ENCODE data around the gene C3orf62.

DNA sequence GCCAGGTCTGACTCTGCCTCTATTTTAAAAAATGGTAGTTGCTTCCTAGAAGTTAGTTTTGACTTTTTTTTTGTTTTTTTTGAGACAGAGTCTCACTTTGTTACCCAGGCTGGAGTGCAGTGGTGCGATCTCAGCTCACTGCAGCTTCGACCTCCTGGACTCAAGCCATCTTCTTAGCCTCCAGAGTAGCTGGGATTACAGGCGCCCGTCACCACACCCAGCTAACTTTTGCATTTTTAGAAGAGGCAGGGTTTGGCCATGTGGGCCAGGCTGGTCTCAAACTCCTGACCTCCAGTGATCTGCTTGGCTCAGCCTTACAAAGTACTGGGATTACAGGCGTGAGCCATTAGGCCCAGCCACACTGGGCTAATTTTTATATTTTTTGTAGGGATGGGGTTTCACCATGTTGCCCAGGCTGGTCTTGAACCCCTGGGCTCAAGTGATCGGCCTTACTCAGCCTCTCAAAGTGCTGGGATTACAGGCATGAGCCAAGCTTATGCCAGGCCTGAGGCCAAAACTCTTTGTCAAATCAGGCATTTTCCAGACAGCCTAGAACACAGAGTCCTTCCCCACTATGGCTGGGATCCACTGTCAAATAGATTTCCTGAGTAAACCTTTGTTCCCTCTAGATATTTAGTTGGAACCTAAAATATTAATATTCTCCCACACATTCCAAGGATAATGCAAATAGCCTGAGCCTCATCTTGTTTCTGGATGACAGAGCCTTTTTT lies 13.7 kb downstream of the C3orf62 start:
- TF ChIP-seq, protein P1, sequence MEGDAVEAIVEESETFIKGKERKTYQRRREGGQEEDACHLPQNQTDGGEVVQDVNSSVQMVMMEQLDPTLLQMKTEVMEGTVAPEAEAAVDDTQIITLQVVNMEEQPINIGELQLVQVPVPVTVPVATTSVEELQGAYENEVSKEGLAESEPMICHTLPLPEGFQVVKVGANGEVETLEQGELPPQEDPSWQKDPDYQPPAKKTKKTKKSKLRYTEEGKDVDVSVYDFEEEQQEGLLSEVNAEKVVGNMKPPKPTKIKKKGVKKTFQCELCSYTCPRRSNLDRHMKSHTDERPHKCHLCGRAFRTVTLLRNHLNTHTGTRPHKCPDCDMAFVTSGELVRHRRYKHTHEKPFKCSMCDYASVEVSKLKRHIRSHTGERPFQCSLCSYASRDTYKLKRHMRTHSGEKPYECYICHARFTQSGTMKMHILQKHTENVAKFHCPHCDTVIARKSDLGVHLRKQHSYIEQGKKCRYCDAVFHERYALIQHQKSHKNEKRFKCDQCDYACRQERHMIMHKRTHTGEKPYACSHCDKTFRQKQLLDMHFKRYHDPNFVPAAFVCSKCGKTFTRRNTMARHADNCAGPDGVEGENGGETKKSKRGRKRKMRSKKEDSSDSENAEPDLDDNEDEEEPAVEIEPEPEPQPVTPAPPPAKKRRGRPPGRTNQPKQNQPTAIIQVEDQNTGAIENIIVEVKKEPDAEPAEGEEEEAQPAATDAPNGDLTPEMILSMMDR (conservative IDR thresholded peaks at IDR 0.05; ENCODE audit: low read length) = no peak
- no peak for TF ChIP-seq EZH2phosphoT487 (IDR thresholded peaks at IDR 0.05; ENCODE audit: borderline replicate concordance, low read depth, low read length)
